Stimulated activated CD4-positive, alpha-beta T cell treated with anti-CD3 and anti-CD28 coated beads, Interleukin-12 subunit alpha, Interleukin-12 subunit beta, amount 100 ng/mL, for 24 hours (primary cell): ENCODE data around the gene PARD3.
"Not testable (repeated sequence)": the region's sequence is repeated elsewhere in the genome, so short reads cannot be mapped to it uniquely, and the experiment has no call there.

Experiments used
- DNase-seq, 2 experiments: peaks; one replicate each; pipeline ENCODE4 v3.0.0-alpha.2; 2020; ENCODE audit warnings: low read depth in 2 of 2

Gene PARD3

GRCh38 chr10:34815185-34816084 lies at the start of gene PARD3:
PARD3 (minus strand) TSS chr10:34815296; CDS start chr10:34814995, 301 bp downstream.
- peak in 1 of 2 experiments; percentile 20 for DNase-seq

- no peak for DNase-seq
Observed at GRCh38 chr10:34864149-34865067, 49.3 kb upstream of the PARD3 start.

GRCh38 chr10:34862892-34863291 lies 47.8 kb upstream of the PARD3 start:
- no peak for DNase-seq

- no peak for DNase-seq
Observed at GRCh38 chr10:34861293-34862021, 46.4 kb upstream of the PARD3 start.

- no peak for DNase-seq
Observed at GRCh38 chr10:34859170-34859569, 44.1 kb upstream of the PARD3 start.

- no peak for DNase-seq
Observed at GRCh38 chr10:34858003-34858402, 42.9 kb upstream of the PARD3 start.

- no peak for DNase-seq
Observed at GRCh38 chr10:34854147-34854601, 39.1 kb upstream of the PARD3 start.

GRCh38 chr10:34853357-34853756 lies 38.3 kb upstream of the PARD3 start:
- no peak for DNase-seq

GRCh38 chr10:34850558-34850957 lies 35.5 kb upstream of the PARD3 start:
- no peak for DNase-seq

GRCh38 chr10:34850036-34850435 lies 34.9 kb upstream of the PARD3 start:
- no peak for DNase-seq

GRCh38 chr10:34845070-34845469 lies 30.0 kb upstream of the PARD3 start:
- DNase-seq: no peak

- DNase-seq: no peak
Observed at GRCh38 chr10:34844448-34844847, 29.4 kb upstream of the PARD3 start.

- DNase-seq: not testable (repeated sequence)
Observed at GRCh38 chr10:34843470-34843869, 28.4 kb upstream of the PARD3 start.

GRCh38 chr10:34838366-34838900 lies 23.3 kb upstream of the PARD3 start:
- DNase-seq: no peak

- no peak for DNase-seq
Observed at GRCh38 chr10:34835908-34836508, 20.9 kb upstream of the PARD3 start.

GRCh38 chr10:34834274-34834673 lies 19.2 kb upstream of the PARD3 start:
- no peak for DNase-seq

- DNase-seq: no peak
Observed at GRCh38 chr10:34830217-34830822, 15.2 kb upstream of the PARD3 start.

GRCh38 chr10:34826857-34827766 lies 12.0 kb upstream of the PARD3 start:
- DNase-seq: no peak

- no peak for DNase-seq
Observed at GRCh38 chr10:34826221-34826620, 11.1 kb upstream of the PARD3 start.
